ENCODE data around the gene YIPF6. TPM values are rescaled to one million over a fixed set of nuclear protein-coding genes. Genes with fewer than 3 reads are reported as not detected.

The YIPF6 gene
- total and polyA plus RNA-seq, 2 of the 13 experiments (the other 11 are each of a cell fraction or from before 2014, with no cell fraction given): 37.8 to 43.6 TPM

DNA sequence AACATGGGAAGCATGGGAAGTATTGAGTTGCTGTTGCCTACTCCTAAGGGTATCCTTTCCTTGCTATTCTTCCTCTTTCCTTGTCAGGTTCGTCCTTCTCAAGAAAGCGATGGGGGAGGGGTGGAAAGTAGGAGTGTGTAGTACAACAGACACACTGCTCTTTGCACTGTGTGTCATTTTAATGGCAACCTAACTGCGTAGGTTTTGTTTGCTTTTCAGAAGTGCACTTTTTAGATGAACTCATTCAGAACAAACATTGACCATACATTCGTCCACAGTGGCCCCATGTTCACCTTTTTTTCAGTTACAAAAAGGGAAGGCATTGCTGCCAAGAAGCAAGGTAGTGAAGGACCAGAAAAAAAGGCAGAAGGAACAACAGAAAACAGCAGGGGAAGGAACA, 10.2 kb upstream of the YIPF6 start (continued):
- TF ChIP-seq ZNF34 (CRISPR knock-in tag; IDR thresholded peaks at IDR 0.05; ENCODE audit: borderline replicate concordance) (no peak), ASH2L (IDR thresholded peaks at IDR 0.05; ENCODE audit: insufficient read length, low read depth, low read length) (peak; percentile 59), TSC22D2 (CRISPR knock-in tag; IDR thresholded peaks at IDR 0.05; ENCODE audit: borderline replicate concordance) (no peak), POGZ (CRISPR knock-in tag; IDR thresholded peaks at IDR 0.05) (peak; percentile 70; the same call in 1 of the 2 replicates), NR2F2 (IDR thresholded peaks at IDR 0.05; ENCODE audit: borderline replicate concordance, low read depth) (0 out of 2 replicates have a peak, but pooled peaks have one; percentile 25), GFI1 (CRISPR knock-in tag; IDR thresholded peaks at IDR 0.05; ENCODE audit: borderline replicate concordance) (0 out of 2 replicates have a peak, but pooled peaks have one; percentile 26), SOX6 (IDR thresholded peaks at IDR 0.05) (no peak), SOX6 (CRISPR knock-in tag; IDR thresholded peaks at IDR 0.05) (peak; percentile 63; the same call in 1 of the 2 replicates), RBFOX2 (IDR thresholded peaks at IDR 0.05; ENCODE audit: low read depth, low read length) (no peak), HDAC6 (IDR thresholded peaks at IDR 0.05; ENCODE audit: low read depth, low read length) (no peak), PHF21A (CRISPR knock-in tag; IDR thresholded peaks at IDR 0.05) (peak; percentile 40; the same call in 1 of the 2 replicates), SNAPC2 (CRISPR knock-in tag; IDR thresholded peaks at IDR 0.05) (no peak)
- TF ChIP-seq, protein P1, sequence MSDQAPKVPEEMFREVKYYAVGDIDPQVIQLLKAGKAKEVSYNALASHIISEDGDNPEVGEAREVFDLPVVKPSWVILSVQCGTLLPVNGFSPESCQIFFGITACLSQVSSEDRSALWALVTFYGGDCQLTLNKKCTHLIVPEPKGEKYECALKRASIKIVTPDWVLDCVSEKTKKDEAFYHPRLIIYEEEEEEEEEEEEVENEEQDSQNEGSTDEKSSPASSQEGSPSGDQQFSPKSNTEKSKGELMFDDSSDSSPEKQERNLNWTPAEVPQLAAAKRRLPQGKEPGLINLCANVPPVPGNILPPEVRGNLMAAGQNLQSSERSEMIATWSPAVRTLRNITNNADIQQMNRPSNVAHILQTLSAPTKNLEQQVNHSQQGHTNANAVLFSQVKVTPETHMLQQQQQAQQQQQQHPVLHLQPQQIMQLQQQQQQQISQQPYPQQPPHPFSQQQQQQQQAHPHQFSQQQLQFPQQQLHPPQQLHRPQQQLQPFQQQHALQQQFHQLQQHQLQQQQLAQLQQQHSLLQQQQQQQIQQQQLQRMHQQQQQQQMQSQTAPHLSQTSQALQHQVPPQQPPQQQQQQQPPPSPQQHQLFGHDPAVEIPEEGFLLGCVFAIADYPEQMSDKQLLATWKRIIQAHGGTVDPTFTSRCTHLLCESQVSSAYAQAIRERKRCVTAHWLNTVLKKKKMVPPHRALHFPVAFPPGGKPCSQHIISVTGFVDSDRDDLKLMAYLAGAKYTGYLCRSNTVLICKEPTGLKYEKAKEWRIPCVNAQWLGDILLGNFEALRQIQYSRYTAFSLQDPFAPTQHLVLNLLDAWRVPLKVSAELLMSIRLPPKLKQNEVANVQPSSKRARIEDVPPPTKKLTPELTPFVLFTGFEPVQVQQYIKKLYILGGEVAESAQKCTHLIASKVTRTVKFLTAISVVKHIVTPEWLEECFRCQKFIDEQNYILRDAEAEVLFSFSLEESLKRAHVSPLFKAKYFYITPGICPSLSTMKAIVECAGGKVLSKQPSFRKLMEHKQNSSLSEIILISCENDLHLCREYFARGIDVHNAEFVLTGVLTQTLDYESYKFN (CRISPR knock-in tag; conservative IDR thresholded peaks at IDR 0.05): peak; percentile 95
- TF ChIP-seq, protein P2, sequence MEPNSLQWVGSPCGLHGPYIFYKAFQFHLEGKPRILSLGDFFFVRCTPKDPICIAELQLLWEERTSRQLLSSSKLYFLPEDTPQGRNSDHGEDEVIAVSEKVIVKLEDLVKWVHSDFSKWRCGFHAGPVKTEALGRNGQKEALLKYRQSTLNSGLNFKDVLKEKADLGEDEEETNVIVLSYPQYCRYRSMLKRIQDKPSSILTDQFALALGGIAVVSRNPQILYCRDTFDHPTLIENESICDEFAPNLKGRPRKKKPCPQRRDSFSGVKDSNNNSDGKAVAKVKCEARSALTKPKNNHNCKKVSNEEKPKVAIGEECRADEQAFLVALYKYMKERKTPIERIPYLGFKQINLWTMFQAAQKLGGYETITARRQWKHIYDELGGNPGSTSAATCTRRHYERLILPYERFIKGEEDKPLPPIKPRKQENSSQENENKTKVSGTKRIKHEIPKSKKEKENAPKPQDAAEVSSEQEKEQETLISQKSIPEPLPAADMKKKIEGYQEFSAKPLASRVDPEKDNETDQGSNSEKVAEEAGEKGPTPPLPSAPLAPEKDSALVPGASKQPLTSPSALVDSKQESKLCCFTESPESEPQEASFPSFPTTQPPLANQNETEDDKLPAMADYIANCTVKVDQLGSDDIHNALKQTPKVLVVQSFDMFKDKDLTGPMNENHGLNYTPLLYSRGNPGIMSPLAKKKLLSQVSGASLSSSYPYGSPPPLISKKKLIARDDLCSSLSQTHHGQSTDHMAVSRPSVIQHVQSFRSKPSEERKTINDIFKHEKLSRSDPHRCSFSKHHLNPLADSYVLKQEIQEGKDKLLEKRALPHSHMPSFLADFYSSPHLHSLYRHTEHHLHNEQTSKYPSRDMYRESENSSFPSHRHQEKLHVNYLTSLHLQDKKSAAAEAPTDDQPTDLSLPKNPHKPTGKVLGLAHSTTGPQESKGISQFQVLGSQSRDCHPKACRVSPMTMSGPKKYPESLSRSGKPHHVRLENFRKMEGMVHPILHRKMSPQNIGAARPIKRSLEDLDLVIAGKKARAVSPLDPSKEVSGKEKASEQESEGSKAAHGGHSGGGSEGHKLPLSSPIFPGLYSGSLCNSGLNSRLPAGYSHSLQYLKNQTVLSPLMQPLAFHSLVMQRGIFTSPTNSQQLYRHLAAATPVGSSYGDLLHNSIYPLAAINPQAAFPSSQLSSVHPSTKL (CRISPR knock-in tag; IDR thresholded peaks at IDR 0.05): peak; percentile 74
- TF ChIP-seq, protein P3, sequence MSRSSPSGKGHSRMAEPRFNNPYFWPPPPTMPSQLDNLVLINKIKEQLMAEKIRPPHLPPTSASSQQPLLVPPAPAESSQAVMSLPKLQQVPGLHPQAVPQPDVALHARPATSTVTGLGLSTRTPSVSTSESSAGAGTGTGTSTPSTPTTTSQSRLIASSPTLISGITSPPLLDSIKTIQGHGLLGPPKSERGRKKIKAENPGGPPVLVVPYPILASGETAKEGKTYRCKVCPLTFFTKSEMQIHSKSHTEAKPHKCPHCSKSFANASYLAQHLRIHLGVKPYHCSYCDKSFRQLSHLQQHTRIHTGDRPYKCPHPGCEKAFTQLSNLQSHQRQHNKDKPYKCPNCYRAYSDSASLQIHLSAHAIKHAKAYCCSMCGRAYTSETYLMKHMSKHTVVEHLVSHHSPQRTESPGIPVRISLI (CRISPR knock-in tag; IDR thresholded peaks at IDR 0.05; ENCODE audit: borderline replicate concordance): peak; percentile 73; the same call in 1 of the 2 replicates
- TF ChIP-seq, protein P4, sequence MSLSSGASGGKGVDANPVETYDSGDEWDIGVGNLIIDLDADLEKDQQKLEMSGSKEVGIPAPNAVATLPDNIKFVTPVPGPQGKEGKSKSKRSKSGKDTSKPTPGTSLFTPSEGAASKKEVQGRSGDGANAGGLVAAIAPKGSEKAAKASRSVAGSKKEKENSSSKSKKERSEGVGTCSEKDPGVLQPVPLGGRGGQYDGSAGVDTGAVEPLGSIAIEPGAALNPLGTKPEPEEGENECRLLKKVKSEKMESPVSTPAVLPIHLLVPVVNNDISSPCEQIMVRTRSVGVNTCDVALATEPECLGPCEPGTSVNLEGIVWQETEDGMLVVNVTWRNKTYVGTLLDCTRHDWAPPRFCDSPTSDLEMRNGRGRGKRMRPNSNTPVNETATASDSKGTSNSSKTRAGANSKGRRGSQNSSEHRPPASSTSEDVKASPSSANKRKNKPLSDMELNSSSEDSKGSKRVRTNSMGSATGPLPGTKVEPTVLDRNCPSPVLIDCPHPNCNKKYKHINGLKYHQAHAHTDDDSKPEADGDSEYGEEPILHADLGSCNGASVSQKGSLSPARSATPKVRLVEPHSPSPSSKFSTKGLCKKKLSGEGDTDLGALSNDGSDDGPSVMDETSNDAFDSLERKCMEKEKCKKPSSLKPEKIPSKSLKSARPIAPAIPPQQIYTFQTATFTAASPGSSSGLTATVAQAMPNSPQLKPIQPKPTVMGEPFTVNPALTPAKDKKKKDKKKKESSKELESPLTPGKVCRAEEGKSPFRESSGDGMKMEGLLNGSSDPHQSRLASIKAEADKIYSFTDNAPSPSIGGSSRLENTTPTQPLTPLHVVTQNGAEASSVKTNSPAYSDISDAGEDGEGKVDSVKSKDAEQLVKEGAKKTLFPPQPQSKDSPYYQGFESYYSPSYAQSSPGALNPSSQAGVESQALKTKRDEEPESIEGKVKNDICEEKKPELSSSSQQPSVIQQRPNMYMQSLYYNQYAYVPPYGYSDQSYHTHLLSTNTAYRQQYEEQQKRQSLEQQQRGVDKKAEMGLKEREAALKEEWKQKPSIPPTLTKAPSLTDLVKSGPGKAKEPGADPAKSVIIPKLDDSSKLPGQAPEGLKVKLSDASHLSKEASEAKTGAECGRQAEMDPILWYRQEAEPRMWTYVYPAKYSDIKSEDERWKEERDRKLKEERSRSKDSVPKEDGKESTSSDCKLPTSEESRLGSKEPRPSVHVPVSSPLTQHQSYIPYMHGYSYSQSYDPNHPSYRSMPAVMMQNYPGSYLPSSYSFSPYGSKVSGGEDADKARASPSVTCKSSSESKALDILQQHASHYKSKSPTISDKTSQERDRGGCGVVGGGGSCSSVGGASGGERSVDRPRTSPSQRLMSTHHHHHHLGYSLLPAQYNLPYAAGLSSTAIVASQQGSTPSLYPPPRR (CRISPR knock-in tag; IDR thresholded peaks at IDR 0.05; ENCODE audit: borderline replicate concordance): peak; percentile 71; the same call in 1 of the 2 replicates

All from HepG2 (cell line).